Heart right ventricle (tissue), 16 donors: ENCODE data around the gene NAMPT. TPM values are rescaled to one million over a fixed set of nuclear protein-coding genes. Genes with fewer than 3 reads are reported as not detected.

Experiments used
- ATAC-seq, 8 donors: fragments of 200-7000 bp; cut with Tn5 transposase; one replicate each; pipeline ENCODE4 v1.9.1; 2020; ENCODE audit warnings: mild to moderate bottlenecking in 8 of 8, moderate library complexity in 8 of 8, moderate number of reproducible peaks in 1 of 8
- DNase-seq, 2 donors: peaks; one replicate each; pipeline ENCODE4 v3.0.0-alpha.2; 2020
- H3K27ac ChIP-seq, 10 donors: fragments of 200-600 bp; sonication (generic) in 2 of 10; one replicate each; pipeline versions ENCODE4 v1.5.0 to v1.8.0; 2020 to 2022; ENCODE audit warnings: mild to moderate bottlenecking in 3 of 10
- H3K27me3 ChIP-seq, 7 donors: fragments of 200-600 bp; one replicate each; pipeline ENCODE4 v1.8.0; 2021 to 2022; ENCODE audit warnings: mild to moderate bottlenecking in 2 of 7
- H3K36me3 ChIP-seq, 9 donors: fragments of 200-600 bp; sonication (generic) in 1 of 9; one replicate each; pipeline versions ENCODE4 v1.5.0 to v1.8.0; 2020 to 2022; ENCODE audit warnings: mild to moderate bottlenecking in 2 of 9
- H3K4me1 ChIP-seq, 9 donors: fragments of 200-600 bp; sonication (generic) in 1 of 9; one replicate each; pipeline versions ENCODE4 v1.5.0 to v1.8.0; 2020 to 2022; ENCODE audit warnings: mild to moderate bottlenecking in 4 of 9
- H3K4me3 ChIP-seq, 10 donors: fragments of 200-600 bp; sonication (generic) in 2 of 10; one replicate each; pipeline versions ENCODE4 v1.5.0 to v1.8.0; 2020 to 2022; ENCODE audit warnings: mild to moderate bottlenecking in 7 of 10, moderate library complexity in 2 of 10
- H3K9me3 ChIP-seq, 11 donors: fragments of 200-600 bp in 10 of 11; sonication (generic) in 2 of 11; one replicate each; pipeline versions ENCODE4 v1.5.0 to v1.8.0; 2013 to 2022; ENCODE audit warnings: mild to moderate bottlenecking in 2 of 11, control low read depth in 1 of 11, moderate library complexity in 1 of 11
- CTCF ChIP-seq, 9 donors: fragments of 200-600 bp; sonication (generic) in 2 of 9; IDR thresholded peaks; one replicate each; pipeline versions ENCODE4 v1.5.0 to v1.8.0; 2021 to 2022; ENCODE audit warnings: antibody characterized with exemption in 9 of 9, mild to moderate bottlenecking in 5 of 9, moderate library complexity in 1 of 9
- WGBS, 2 donors: extraction: QIAGEN DNeasy Blood & Tissue Kit; methylation state at CpG; one replicate each; pipeline ENCODE4 v1.1.7; 2013; ENCODE audit warnings: inconsistent platforms in 1 of 2; 5-methylcytosine and 5-hydroxymethylcytosine counted together
- intact Hi-C, 10 donors: fragments of 100-400 bp; cut with DNase I; formaldehyde crosslinking; loops; one replicate each; pipeline versions ENCODE4 v1.11.1 to v1.14.2; 2022
- polyA plus RNA-seq, 2 donors: library from polyadenylated mRNA; stranded (reverse); fragments of 200-250 nt; gene quantifications; one replicate each; pipeline ENCODE4 v1.2.3, GENCODE V29; 2013
- total RNA-seq, 10 donors: library from RNA; stranded (reverse); fragmentation: NEBNext Ultra II Directional in 3 of 10; extraction: Animal tissue kit (Norgen Biotek cat#: 25700) in 3 of 10; gene quantifications; one replicate each; pipeline versions ENCODE4 v1.2.1 to v1.2.4, GENCODE V29; 2021 to 2023
- donor health status: Arrhythmogenic right ventricular cardiomyopathy.
- donor health status: ischemic (EF 13 %, LVEDD 7.1; RV severe dilation, severe dysfunction).
- donor health status: healthy with polysubstance abuse.
- donor health status: DM: no; HTN: yes; CAD: no.
- donor health status: DM: no; HTN: no; CAD: no.
- donor health status: ischemic (EF 25% LVEDD 6.9; RV normal size, moderate dysfunction).
- donor health status: ischemic (EF 25% LVEDD 5.7; RV mildly dilated, moderate dysfunction).
- donor health status: healthy.
- donor health status: DM: yes; HTN: yes; CAD: no.
- donor health status: Ischemic cardiomyopathy.
- donor health status: ischemic (EF 35%, LVEDD 5.7; RV mildly dilated, moderate dysfunction).
- donor health status: nonischemic (EF 11% LVEDD 7.7; RV severe dilation, severe dysfunction).
- donor health status: DM: yes; HTN: yes; CAD: no.
- donor health status: PGD.
- donor health status: ischemic (EF 29% LVEDD 5.4; RV normal size, mild dysfunction).
- donor health status: nonischemic (EF 23%, LVEDD 6.1; RV moderate dilation, normal function).

Gene NAMPT
- total and polyA plus RNA-seq, 12 donors: 32.2 to 404 (median 98.6) TPM

GRCh38 chr7:106254525-106255116, 30.2 kb downstream of the NAMPT start:
- H3K27ac ChIP-seq: no peak overlapping the region
- no peaks in the 10 kb centered on the region for H3K27me3 ChIP-seq
- no peak for DNase-seq
- no peak overlapping the region for H3K4me3 ChIP-seq
- no peaks in the 10 kb centered on the region for H3K9me3 ChIP-seq
- peaks cover 0 to 99% (median 47%) of the 10 kb centered on the region in 9 donors for H3K36me3 ChIP-seq
- H3K4me1 ChIP-seq: no peaks in the 10 kb centered on the region
- TF ChIP-seq CTCF (IDR thresholded peaks at IDR 0.05): no peak
- intact Hi-C loops: no loop called here
- no peak for ATAC-seq
- WGBS, 2 donors: 85 to 90% methylated on average over 4 of the region's 4 CpGs

DNA sequence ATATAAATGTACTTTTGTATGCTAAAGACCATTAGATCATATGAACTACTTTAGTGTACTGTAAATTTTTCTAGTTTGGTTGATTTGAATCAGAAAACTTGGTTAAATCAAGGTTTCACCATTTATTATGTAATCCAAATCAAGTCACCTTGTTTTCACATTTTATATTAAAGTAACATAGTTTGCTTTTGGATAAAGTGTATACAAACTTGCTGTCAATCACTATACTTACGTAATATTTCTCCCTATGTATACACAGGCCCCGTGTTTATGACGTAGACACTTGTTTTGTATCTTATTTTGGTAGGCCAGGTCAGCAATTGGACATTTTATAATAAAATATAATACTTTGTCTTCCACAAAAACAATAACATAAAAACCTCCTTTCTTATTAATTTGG, 32.2 kb downstream of the NAMPT start:
- peaks cover 0 to 12% (median 0%) of the 10 kb centered on the region in 11 donors for H3K9me3 ChIP-seq
- no peak overlapping the region for H3K4me3 ChIP-seq
- H3K27ac ChIP-seq: no peak overlapping the region
- DNase-seq (no peak), ATAC-seq (no peak)
- H3K27me3 ChIP-seq: no peaks in the 10 kb centered on the region
- 98 to 99% methylated on average over 3 of the region's 3 CpGs for WGBS, 2 donors
- no peak for TF ChIP-seq CTCF (IDR thresholded peaks at IDR 0.05)
- peaks cover 0 to 99% (median 39%) of the 10 kb centered on the region in 9 donors for H3K36me3 ChIP-seq
- H3K4me1 ChIP-seq: no peaks in the 10 kb centered on the region
- intact Hi-C loops: no loop called here

DNA sequence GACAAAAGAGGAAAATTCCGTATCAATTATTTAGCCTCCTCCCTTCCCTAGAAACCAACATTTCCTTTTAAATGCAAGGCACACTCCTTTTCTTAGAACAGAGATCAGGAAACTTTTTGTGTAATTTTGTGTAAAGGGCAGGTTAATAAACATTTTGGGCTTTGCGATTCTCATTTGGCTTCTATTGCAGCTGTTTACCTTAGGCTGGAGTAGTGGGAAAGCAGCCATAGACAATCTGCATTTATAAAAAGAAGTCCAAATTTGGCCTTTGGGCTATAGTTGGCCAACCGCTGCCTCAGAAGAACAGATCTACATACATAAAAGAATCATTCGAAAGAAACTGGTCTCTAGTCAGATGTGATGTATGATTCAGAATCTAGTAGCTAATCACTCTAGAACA, 35.3 kb downstream of the NAMPT start:
- intact Hi-C loops: no loop called here
- Histone ChIP-seq H3K36me3 (peaks cover 0 to 77% (median 40%) of the 10 kb centered on the region in 9 donors), H3K27me3 (no peaks in the 10 kb centered on the region), H3K4me3 (no peak overlapping the region), H3K9me3 (peaks cover 0 to 24% (median 0%) of the 10 kb centered on the region in 11 donors), H3K27ac (no peak overlapping the region), H3K4me1 (no peaks in the 10 kb centered on the region)
- DNase-seq (no peak), ATAC-seq (no peak)
- 96 to 97% methylated on average over 4 of the region's 4 CpGs for WGBS, 2 donors
- no peak for TF ChIP-seq CTCF (IDR thresholded peaks at IDR 0.05)

DNA sequence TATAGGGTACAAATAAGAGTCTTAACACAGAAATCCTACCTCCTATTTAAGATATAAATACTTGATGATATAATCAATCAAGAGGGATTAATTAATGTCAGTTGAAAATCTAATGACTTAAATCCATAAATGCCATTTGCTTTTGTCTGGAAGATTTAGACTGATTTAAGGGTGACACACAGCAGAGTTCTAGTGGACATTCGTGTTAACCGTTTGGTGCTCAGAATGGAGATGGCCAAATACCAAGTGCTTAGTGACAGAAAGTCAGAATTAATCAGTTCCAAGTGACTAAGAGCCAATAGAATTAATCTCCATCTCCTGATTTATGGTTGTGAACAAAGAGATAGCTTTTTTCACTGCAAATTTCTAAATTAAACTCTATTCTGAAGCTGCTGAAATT, 36.2 kb downstream of the NAMPT start:
- ATAC-seq: no peak
- no peak overlapping the region for H3K27ac ChIP-seq
- WGBS, 2 donors: 98 to 100% methylated on average over 2 of the region's 2 CpGs
- intact Hi-C loops: no loop called here
- H3K27me3 ChIP-seq: no peaks in the 10 kb centered on the region
- H3K4me1 ChIP-seq: no peaks in the 10 kb centered on the region
- H3K4me3 ChIP-seq: no peak overlapping the region
- DNase-seq: no peak
- H3K9me3 ChIP-seq: peaks cover 0 to 31% (median 0%) of the 10 kb centered on the region in 11 donors
- peaks cover 0 to 68% (median 32%) of the 10 kb centered on the region in 9 donors for H3K36me3 ChIP-seq
- TF ChIP-seq CTCF (IDR thresholded peaks at IDR 0.05): no peak
